Measurements from ENCODE around the gene SEMA6C. TPM values are rescaled to one million over a fixed set of nuclear protein-coding genes. Genes with fewer than 3 reads are reported as not detected.

The SEMA6C gene
- total and polyA plus RNA-seq, 2 of the 13 experiments (the other 11 are each of a cell fraction or from before 2014, with no cell fraction given): 1.4 to 2.9 TPM

DNA sequence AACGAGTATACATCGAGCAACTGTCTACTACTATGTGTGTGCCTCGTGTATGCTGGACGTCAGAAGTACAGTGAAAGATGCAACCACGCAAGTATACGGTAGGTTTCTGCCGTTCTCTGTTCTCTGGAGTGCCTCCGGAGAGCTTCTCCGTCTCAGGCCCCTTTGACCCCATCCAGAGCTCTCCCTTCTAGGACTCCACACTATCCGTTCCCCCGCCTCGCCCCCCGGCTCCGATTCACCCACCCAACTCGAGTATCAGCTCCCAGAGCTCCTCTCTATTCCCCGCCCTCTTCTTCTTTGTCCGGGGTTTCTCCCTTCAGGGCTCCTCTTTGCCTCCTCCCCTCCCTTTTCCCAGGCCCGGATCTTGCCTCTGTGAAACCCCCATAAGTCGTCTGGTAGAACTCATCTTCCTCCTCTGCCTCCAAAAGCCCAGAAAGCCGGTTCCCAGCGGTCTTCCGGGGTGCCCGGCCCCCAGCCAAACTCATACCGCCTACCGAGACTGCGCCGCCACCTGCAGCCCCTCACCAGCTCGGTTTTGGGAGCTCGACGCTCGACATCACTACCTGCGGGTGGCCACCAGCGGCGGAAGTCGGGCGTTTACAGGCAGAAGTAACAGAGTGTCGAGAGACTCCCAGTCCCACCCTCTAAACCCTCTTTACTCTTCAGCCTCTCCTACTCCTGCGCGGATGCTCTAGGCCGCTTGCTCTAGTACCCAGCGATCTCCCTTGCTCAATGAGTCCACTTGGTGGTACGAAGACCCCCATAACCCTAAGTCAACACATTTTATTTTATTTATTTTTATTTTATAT is 43.4 kb upstream of the SEMA6C start, which contains the start of gene VPS72 (continued):
- TF ChIP-seq ZFP82 (CRISPR knock-in tag; IDR thresholded peaks at IDR 0.05; ENCODE audit: borderline replicate concordance): no peak; the same call in 1 of the 2 replicates
- 0 out of 2 replicates have a peak, but pooled peaks have one; percentile 70 for TF ChIP-seq TMF1 (CRISPR knock-in tag; IDR thresholded peaks at IDR 0.05; ENCODE audit: low read depth)
- TF ChIP-seq, protein P1, sequence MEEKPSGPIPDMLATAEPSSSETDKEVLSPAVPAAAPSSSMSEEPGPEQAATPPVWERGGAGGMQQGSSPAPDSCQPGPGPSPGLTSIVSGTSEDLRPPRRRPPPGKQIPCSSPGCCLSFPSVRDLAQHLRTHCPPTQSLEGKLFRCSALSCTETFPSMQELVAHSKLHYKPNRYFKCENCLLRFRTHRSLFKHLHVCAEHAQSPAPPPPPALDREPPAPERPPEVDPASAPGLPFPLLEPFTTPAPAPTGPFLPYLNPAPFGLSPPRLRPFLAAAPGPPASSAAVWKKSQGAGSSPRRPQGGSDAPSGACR (CRISPR knock-in tag; IDR thresholded peaks at IDR 0.05): no peak
- TF ChIP-seq, protein P2, sequence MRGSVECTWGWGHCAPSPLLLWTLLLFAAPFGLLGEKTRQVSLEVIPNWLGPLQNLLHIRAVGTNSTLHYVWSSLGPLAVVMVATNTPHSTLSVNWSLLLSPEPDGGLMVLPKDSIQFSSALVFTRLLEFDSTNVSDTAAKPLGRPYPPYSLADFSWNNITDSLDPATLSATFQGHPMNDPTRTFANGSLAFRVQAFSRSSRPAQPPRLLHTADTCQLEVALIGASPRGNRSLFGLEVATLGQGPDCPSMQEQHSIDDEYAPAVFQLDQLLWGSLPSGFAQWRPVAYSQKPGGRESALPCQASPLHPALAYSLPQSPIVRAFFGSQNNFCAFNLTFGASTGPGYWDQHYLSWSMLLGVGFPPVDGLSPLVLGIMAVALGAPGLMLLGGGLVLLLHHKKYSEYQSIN (CRISPR knock-in tag; IDR thresholded peaks at IDR 0.05; ENCODE audit: borderline replicate concordance): no peak
- TF ChIP-seq ARID2 (CRISPR knock-in tag; IDR thresholded peaks at IDR 0.05; ENCODE audit: borderline replicate concordance): 0 out of 2 replicates have a peak, but pooled peaks have one; percentile 55
- TF ChIP-seq ZNF841 (CRISPR knock-in tag; IDR thresholded peaks at IDR 0.05; ENCODE audit: borderline replicate concordance): no peak
- TF ChIP-seq ZBTB20 (CRISPR knock-in tag; IDR thresholded peaks at IDR 0.05; ENCODE audit: borderline replicate concordance, low read depth): peak; percentile 41; the same call in 1 of the 2 replicates
- TF ChIP-seq, protein P3, sequence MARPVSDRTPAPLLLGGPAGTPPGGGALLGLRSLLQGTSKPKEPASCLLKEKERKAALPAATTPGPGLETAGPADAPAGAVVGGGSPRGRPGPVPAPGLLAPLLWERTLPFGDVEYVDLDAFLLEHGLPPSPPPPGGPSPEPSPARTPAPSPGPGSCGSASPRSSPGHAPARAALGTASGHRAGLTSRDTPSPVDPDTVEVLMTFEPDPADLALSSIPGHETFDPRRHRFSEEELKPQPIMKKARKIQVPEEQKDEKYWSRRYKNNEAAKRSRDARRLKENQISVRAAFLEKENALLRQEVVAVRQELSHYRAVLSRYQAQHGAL (CRISPR knock-in tag; IDR thresholded peaks at IDR 0.05; ENCODE audit: not compliant biosample characterization): no peak
- TF ChIP-seq FOXA1 (IDR thresholded peaks at IDR 0.05): no peak
- no peak for TF ChIP-seq FOXA1 (CRISPR knock-in tag; IDR thresholded peaks at IDR 0.05)
- no peak for TF ChIP-seq NCOA5 (CRISPR knock-in tag; IDR thresholded peaks at IDR 0.05)
- TF ChIP-seq, protein P4, sequence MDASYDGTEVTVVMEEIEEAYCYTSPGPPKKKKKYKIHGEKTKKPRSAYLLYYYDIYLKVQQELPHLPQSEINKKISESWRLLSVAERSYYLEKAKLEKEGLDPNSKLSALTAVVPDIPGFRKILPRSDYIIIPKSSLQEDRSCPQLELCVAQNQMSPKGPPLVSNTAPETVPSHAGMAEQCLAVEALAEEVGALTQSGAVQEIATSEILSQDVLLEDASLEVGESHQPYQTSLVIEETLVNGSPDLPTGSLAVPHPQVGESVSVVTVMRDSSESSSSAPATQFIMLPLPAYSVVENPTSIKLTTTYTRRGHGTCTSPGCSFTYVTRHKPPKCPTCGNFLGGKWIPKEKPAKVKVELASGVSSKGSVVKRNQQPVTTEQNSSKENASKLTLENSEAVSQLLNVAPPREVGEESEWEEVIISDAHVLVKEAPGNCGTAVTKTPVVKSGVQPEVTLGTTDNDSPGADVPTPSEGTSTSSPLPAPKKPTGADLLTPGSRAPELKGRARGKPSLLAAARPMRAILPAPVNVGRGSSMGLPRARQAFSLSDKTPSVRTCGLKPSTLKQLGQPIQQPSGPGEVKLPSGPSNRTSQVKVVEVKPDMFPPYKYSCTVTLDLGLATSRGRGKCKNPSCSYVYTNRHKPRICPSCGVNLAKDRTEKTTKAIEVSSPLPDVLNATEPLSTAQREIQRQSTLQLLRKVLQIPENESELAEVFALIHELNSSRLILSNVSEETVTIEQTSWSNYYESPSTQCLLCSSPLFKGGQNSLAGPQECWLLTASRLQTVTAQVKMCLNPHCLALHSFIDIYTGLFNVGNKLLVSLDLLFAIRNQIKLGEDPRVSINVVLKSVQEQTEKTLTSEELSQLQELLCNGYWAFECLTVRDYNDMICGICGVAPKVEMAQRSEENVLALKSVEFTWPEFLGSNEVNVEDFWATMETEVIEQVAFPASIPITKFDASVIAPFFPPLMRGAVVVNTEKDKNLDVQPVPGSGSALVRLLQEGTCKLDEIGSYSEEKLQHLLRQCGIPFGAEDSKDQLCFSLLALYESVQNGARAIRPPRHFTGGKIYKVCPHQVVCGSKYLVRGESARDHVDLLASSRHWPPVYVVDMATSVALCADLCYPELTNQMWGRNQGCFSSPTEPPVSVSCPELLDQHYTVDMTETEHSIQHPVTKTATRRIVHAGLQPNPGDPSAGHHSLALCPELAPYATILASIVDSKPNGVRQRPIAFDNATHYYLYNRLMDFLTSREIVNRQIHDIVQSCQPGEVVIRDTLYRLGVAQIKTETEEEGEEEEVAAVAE (CRISPR knock-in tag; IDR thresholded peaks at IDR 0.05; ENCODE audit: borderline replicate concordance): peak; percentile 88
- TF ChIP-seq SIX1 (CRISPR knock-in tag; IDR thresholded peaks at IDR 0.05; ENCODE audit: borderline replicate concordance): no peak
- TF ChIP-seq, protein P5, sequence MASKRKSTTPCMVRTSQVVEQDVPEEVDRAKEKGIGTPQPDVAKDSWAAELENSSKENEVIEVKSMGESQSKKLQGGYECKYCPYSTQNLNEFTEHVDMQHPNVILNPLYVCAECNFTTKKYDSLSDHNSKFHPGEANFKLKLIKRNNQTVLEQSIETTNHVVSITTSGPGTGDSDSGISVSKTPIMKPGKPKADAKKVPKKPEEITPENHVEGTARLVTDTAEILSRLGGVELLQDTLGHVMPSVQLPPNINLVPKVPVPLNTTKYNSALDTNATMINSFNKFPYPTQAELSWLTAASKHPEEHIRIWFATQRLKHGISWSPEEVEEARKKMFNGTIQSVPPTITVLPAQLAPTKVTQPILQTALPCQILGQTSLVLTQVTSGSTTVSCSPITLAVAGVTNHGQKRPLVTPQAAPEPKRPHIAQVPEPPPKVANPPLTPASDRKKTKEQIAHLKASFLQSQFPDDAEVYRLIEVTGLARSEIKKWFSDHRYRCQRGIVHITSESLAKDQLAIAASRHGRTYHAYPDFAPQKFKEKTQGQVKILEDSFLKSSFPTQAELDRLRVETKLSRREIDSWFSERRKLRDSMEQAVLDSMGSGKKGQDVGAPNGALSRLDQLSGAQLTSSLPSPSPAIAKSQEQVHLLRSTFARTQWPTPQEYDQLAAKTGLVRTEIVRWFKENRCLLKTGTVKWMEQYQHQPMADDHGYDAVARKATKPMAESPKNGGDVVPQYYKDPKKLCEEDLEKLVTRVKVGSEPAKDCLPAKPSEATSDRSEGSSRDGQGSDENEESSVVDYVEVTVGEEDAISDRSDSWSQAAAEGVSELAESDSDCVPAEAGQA (IDR thresholded peaks at IDR 0.05; ENCODE audit: low read depth): peak; percentile 67
- TF ChIP-seq, protein P5 (CRISPR knock-in tag; IDR thresholded peaks at IDR 0.05; ENCODE audit: borderline replicate concordance): no peak; the same call in 1 of the 2 replicates
